HG03045 (cell line): ENCODE data around the gene ZNF746.
"Not testable (repeated sequence)": the region's sequence is repeated elsewhere in the genome, so short reads cannot be mapped to it uniquely, and the experiment has no call there.

Experiments used
- ATAC-seq: cut with Tn5 transposase; IDR thresholded peaks from one replicate; pipeline ENCODE4 v1.9.1; 2021; ENCODE audit warnings: mild to moderate bottlenecking, moderate library complexity; ENCODE audit not compliant: unreplicated experiment

Gene ZNF746

GRCh38 chr7:149459540-149460452, 37.8 kb downstream of the ZNF746 start:
- ATAC-seq: peak; percentile 40

DNA sequence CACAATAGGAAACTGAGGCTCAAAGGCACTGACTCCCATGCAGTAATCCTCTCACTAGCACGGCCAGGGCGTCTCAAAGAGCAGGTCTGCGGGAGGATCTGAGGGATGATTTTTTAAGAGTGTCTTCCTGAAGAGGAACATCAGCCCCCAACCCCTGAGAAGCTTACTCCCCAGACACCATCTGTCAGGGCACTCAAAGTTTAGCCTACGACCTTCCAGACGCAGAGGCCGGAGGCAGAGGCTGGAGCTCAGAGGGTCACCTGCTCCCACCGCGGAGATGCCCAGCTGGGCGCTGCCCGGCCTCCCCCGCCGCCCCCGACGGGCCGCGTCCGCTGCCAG, 38.4 kb downstream of the ZNF746 start:
- no peak for ATAC-seq

DNA sequence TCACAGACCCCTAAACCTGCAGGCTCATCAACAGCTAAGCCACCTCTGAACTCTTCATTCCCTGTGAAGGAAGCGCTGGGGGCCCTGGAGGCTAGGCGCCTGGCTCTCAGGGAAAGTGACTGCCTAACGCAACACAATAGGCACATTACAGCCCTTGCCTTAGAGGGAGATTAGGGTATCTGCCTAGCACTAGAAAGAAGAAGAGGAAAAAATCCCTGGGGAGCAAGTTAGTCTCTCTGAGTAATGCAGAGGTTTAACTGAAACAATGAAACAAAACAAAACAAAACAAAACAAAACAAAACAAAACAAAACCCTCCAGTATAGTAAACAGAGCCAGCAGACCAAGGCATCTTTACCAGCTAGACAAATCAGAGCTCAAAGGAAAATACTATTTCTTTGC, 39.4 kb downstream of the ZNF746 start:
- no peak for ATAC-seq

DNA sequence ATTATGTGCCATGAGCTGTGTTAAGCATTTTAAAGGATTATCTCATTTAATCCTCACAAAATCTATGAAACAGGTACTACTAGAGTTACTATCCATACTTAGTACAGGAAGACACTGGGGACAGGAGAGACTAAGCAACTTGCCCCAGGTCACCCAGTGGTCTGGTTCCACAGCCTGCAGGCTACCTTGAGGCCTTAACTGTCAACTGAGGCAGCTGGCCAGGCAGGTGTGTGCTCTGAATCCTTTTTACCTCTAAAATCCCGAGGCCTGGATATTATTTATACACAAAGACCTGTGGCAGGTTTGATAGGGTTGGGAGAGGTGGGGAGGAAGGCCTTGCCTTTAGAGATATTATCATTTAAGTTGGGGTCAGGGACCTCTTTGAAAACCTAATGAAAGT, 39.8 kb downstream of the ZNF746 start:
- ATAC-seq: no peak

DNA sequence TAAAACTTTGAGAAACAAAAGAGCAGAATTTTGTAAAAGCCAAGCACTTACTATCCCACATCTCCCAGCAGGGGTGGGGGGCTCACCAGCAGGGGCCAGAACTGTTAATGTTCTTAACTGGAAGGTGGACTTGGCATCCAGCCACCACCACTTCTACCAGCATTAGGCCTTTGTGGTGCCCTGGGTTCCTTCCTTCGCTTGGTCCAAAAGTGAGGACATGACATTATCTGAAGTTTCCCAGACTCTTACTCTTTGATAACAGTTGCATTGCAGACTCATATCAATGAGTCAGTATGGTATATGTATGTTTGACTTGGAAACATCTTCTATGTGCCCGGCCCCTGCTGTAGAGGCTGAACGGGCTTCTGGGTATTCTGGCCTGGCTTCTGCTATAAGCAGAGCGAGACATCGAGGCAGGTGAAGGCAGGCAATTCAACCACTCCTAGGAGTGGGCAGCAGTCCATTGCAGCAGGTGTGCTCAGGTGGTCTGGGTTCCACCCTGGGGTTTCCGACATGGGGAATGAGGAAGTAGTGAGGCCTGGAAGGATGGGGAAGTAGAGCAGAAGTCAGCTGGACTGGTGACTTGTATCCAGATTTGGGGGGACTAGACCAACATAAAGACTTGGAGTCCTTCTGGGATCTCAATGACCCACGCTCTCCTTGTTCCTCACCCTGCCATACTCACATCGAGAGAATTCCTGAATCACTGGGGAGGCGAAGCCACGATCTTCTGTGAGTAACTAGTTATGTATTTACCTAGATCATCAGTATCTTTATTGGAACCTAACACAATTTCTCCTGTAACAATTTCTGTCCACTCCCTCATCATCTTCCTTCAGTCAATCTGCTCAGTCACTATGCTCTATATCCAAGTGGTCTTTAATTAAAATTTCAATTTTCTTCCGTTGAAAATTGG, 40.8 kb downstream of the ZNF746 start:
- no peak for ATAC-seq

DNA sequence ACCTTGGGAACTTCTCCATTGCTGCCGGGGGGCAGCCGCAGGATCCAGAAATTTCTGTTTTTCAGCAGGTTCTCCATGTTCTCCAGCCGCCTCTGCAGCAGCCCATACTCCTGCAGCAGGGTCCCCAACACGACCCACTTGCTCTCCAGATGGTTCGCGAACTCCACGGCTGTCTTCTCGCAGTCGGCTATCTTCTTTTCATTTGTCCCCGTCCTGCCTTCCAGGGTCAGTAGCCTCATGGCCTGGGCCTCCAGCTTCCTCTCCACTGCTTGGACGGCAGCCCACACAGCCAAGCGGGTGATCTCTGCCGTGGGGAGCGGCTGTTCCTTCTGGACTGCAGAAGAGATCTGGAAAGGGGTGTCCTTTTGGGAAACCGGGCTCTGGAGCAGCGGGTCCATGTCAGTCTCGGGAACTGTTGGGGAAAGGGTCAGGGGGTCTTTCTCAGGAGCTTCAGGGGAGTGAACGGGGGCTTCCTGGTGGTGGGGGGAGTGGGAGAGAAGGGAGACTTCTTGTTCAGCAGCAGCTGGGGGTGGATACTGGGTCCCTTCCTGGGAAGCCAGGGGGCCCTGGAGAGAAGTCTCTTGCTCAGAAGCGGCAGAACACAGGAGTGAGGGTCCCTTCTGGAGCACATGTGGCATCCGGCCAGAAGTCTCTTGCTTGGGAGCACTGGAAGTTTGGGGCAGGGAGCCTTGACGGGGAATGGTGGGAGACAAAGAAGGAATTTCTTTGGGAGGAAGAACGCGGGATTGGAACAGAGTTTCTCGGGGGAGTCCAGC, 42.2 kb downstream of the ZNF746 start:
- ATAC-seq: no peak

- no peak for ATAC-seq
Measured at GRCh38 chr7:149454750-149455149, 42.9 kb downstream of the ZNF746 start.

DNA sequence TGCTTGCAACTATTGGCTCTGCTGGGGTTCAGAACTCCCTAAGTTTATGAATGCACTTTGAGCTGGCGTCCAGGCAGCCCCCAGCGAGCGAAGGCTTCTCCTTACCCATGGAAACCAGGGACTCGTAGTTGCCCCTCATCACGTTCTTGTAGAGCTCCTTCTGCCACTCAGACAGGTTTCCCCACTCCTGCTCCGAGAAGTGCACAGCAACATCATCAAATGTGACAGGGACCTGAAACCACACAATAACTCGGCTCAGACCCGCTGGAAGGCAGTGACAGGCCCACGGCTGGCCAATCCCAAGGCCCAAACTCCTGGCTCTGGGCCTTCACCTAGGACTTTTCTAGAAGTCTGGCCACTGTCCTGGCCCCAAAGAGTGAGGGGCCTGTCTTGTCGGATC, 43.6 kb downstream of the ZNF746 start:
- ATAC-seq: no peak

DNA sequence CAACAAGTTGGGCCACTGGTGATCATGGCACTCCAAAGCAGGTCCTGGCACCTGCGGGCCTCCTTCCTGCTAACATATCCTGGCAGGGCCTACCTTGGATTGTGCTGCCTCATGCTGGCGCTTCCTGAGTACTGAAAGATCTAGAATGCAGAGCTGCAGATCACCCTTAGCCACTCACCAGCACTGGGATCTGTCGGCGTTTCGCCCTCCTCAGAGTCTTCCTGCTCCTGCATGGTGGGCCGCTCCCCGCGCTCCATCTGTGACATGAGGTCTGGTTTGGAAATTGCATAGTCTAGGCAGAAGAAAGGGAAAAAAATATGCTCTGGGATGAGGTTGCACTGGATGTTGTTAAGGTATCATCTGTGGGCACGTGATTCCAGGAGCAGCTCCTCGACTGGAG, 46.8 kb downstream of the ZNF746 start:
- no peak for ATAC-seq

DNA sequence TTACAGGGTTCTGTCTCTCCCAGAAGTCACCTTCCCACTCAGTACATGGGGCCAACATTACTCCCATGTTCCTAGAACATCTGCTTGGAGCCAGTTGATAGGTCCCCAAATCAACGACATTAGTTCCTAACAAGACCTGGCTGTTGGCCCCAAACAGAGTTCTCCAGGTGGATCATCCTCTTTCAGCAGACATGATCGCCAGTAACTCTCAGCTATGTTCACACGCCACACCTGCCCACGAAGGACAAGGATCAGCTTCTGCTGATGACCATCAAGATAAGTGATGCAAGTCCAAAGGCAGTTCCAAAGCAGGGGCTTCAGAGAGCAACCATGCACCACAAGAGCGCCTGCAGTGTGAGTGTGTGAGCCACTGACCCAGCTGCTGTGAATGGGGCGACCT, 47.7 kb downstream of the ZNF746 start:
- ATAC-seq: no peak

DNA sequence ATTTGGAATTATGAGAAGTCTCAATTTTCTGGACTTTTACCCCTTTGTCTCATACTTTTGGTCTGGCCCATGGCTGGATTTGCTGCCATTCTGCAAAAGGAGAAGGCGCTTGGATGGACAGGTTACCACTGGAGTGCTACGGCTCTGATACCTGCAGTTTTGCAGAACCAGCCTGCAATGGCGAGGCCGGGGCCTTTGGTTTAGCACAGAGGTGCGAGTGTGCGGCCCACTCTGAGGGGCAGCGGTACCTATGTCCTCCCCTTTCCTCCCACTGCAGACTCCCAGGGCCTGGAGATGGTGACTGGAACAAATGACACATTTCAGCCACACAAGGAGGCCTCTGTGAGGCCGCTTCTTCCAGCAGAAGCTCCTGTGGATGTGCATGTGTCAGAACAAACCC, 48.6 kb downstream of the ZNF746 start:
- no peak for ATAC-seq

GRCh38 chr7:149446026-149446425, 51.6 kb downstream of the ZNF746 start:
- not testable (repeated sequence) for ATAC-seq

DNA sequence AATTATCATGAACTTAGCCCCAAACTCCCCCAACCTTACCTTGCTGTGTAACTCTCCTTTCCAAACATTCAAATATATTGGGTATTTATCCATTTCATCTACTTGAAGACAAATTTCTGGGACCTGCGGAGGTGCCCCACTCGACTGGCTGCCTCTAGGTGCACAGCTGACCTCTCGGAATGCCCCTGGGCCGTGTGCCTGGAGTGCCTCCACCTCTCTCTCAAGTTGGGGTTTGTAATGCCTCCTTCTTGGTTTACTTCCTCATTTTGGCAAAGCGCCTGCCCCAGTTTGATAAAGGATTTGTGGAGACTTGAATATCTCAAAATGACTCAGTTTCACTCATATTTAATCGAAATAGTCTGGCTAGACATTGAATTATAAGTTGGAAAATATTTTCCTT, 53.3 kb downstream of the ZNF746 start:
- no peak for ATAC-seq

DNA sequence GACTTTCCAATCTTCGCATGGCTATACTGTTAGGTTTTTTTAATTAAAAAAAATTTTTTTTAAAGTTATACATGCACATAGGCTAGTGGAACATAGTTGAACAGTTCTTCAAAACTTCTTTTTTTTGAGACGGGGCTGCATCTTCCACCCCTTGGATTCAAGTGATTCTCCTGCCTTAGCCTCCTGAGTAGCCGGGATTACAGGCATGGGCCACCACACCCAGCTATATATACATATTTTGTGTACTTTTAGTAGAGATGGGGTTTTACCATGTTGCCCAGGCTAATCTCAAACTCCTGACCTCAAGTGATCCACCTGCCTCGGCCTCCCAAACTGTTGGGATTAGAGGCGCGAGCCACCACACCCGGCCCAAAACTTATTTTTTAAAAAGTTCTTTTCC, 54.1 kb downstream of the ZNF746 start:
- no peak for ATAC-seq

DNA sequence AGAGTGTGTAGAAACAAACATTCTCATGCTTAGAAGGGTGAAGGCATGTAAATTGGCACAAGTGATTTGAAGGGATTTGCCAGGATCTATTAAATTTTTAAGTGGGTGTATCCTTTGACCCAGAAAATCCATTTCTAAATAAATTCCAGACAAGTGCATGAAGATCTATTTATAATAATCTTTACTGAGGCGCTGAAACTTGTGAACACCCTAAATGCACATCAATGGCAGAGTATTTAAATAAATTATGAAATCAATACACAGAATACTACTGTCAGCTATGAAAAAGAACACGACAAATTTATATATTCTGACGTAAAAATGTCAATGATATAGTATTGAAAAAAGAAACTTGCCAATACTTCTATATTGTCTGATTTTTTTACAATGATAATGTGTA, 54.7 kb downstream of the ZNF746 start:
- no peak for ATAC-seq

DNA sequence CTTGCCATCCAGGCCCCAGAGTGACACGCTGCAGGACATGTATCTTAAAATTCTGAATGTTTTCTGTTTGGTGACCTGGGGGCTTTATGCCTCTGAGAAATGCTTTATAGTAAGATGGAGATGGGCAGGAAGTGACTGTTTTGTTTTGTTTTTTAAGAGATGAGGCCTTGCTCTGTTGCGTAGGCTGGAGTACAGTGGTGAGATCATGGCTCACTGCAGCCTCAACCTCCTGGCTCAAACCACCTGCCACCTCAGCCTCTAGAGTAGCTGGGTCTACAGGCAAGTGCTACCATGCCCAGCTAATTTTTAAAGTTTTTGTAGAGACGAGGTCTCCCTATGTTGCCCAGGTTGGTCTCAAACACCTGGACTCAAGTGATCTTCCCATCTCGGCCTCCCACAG, 57.4 kb downstream of the ZNF746 start:
- ATAC-seq: no peak

DNA sequence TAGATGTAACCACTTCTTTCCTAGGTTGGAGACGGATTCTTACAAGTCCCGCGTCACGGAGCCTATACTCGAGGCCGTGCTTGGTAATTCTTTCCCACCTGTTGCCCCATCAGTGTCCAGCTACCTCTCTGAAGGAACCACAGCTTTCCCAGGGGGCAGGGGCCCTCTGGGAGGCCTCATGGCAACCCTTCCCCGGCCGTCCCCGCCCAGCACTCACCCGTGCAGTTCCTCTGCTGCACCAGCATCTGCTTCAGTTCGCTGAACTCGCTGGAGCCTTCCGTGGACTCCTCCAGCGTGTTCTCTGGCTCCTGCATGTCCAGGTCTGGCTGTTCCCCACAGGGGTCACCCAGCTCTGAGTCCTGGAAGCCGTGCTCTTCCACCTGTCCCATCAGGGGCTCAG, 61.3 kb downstream of the ZNF746 start:
- ATAC-seq: no peak

DNA sequence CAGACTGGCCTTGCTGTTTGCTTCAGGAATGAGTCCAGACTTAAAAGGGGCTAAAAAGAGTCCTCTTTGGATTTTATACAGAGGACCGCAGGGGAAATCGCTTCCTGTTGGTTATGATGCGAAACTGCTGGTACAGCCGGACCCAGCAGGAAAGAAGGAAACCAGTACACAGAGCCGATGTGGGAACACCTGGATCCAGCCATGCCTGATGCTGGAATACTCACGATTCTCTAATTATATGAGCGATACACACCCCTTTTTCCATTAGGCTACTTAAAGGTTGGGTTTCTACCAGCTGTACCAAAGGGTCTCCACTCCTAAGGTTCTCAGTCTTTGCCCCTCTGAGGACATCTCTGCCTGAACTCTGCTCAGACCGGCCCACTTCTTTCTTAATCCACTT, 64.5 kb downstream of the ZNF746 start:
- ATAC-seq: no peak

GRCh38 chr7:149432121-149432691, 65.4 kb downstream of the ZNF746 start:
- ATAC-seq: no peak

- no peak for ATAC-seq
Measured at GRCh38 chr7:149431486-149432120, 66.0 kb downstream of the ZNF746 start.
